Stimulated activated CD8-positive, alpha-beta memory T cell treated with anti-CD3 and anti-CD28 coated beads, Interleukin-2, amount 100 ng/mL, for 1 hour (primary cell): Measurements from ENCODE around the gene CD164.
"Not testable (repeated sequence)": the region's sequence is repeated elsewhere in the genome, so short reads cannot be mapped to it uniquely, and the experiment has no call there.

Source experiments
- DNase-seq, 2 donors: peaks; one replicate each; pipeline ENCODE4 v3.0.0-alpha.2; 2020; ENCODE audit warnings: low read depth in 2 of 2

Gene CD164

DNA sequence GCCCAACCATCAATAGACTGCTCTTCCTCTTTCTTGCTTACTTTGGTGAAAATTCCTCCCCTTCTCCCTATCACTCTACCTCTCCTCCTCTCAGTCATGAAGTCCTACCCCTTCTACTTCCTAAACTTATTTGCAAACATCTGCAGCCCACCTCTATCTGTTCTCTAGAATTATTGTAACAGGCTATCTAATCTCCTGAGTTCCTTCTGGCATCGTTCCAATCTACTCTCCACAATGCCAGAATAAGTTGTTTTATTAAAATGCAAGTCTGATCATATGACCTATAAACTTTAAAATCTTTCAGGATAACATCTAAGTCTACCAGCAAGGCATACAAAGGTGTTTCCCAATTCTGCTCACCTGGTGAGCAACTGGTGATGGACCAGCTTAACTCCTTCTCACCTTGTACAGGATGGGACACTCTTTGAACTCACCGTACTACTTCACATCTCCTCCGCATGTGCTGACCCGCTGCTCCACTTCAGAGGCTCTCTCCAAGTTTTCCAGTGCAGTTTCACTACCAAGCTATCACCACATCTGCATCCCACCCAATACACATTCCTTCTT is 7.9 kb downstream of the CD164 start:
- no peak for DNase-seq

DNA sequence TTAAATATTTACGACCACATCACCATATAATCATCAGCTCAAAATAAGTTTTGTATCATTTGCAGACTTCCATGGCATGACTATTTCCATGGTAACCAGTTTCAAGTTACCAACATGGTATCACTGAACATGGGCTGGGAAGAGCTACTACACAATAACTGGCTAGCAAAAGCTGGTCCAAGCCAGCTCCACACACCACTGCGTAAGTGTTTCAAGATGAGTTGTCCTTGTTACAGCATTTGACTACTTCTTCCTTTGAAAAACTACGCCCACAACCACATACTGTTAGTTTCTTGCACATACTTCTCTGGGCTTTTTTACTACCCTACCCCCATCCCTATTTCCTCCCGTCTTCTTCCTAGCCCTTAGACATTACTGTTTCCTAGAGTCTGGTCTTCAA is 8.5 kb downstream of the CD164 start:
- no peak for DNase-seq

DNA sequence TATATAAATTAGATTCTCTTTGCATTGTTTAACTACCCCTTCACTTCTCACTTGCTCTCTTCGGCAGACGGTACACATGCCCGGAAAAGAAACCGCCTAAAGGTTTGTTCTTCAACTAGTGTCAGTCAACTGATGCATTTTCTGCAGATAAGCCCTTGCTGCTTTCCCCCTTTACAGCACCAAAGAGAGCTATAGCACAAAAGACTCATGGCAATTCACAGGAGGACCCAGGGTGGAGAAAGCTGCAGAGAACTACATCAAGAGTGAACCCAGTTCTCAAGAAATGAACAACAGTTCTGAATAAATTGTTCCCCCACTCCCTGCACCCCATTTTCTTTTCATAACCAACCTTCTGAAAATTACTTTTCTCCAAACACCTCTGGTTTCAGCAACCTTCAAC is 8.9 kb downstream of the CD164 start:
- DNase-seq, result no peak

DNA sequence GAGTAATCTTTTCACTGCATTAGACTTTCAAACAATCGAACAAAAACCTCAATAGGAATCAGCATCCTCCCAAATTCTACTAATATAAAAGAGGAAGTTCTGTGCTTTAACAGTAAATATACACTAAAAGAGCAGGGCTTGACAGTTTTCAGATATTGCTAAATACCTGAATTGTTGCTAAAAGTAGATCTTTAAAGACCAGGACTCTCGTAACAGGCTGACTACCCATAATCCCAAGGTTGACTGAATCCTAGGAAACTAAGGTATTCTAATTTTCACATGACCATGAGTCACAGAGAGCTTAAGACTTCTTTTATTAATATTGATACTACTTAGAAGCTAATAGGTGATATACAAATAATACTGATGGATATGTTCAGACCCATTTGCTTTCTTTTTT is 10.1 kb downstream of the CD164 start:
- DNase-seq, result no peak

GRCh38 chr6:109370792-109371191 is 11.5 kb downstream of the CD164 start:
- DNase-seq, result no peak

- DNase-seq, result no peak
Observed at GRCh38 chr6:109370336-109370735, 11.9 kb downstream of the CD164 start.

- DNase-seq, result no peak
Observed at GRCh38 chr6:109369728-109370127, 12.5 kb downstream of the CD164 start.

DNA sequence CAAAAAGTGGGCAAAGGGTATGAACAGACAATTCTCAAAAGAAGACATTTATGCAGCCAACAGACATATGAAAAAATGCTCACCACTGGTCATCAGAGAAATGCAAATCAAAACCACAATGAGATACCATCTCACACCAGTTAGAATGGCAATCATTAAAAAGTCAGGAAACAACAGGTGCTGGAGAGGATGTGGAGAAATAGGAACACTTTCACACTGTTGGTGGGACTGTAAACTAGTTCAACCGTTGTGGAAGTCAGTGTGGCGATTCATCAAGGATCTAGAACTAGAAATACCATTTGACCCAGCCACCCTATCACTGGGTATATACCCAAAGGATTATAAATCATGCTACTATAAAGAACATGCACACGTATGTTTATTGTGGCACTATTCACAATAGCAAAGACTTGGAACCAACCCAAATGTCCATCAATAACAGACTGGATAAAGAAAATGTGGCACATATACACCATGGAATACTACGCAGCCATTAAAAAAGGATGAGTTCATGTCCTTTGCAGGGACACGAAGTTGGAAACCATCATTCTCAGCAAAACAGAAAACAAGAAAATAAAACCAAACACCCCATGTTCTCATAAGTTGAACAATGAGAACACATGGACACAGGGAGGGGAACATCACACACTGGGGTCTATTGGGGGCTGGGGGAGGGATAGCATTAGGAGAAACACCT is 17.7 kb downstream of the CD164 start:
- DNase-seq, result not testable (repeated sequence)

DNA sequence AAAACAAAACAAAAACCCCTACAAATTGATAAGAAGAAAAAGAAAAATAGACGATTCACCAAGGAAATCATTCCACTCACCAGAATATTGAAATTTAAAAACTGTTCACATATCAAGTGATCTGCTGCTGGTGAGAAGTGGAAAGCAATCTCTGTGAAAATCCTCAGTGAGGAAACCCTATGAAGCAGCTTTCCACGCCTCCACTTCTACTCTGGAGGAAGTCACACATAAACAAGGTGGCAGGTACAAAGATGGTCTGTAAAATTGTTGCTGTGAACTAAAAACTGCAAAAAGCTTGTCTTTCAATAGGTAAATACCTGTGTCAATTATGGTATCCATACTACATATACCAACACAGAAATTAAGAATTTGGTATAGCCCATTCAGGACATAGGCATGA is 18.5 kb downstream of the CD164 start:
- DNase-seq, result no peak

DNA sequence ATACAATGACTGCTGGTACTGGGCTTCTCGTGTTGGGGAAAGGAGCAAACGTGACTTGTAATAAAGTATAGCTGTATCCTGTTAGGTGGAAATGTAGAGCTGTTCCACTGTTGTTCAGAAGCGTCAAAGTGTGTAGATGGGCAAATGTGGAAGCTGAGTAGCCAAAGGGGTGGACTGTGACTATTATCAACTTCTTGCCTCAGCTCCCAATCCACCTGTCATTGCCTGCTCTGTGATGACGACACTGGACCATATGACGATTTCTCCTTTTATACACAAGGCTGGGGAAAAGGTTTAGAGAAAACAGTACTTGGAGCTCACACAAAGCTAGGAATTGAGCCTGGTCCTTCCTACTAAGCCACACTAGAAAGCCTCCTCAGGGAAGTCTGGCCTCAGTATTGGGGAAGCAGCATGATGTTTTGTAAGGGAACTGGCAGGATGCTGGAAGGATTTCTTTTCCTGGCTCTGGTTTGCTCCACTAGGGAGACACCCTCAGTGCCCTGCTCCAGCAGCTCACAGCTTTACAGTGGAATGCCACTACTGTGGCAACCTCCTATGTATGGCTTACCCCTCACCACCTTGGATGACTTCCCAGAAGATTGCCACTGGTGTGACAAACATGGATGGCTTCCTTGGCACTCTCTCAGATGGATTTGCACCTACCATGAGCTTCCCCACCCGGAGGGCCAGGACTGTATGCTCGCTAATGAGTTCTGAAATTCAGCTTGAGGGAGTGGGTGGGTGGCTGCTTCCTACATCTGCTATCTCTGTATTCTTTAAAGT is 20.0 kb downstream of the CD164 start:
- DNase-seq, result no peak

- DNase-seq, result no peak
Observed at GRCh38 chr6:109360791-109361190, 21.5 kb downstream of the CD164 start.

DNA sequence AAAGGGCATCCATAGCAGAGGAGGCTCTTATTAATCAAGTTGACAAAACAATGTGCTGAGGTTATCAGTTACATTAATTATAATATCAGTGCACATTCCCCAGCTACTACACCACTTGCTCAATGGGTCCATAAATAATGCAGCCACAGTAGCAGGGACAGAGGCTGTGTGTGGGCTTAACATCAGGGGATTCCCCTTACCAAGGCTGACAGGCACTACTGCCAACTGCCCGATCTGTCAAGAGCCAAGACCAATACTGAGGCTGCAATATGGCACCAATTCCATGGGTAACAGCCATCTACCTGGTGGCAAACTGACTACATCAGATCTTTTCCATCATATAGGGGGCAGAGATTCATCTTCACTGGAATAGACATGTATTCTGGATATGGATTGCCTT is 22.0 kb downstream of the CD164 start:
- DNase-seq, result no peak

DNA sequence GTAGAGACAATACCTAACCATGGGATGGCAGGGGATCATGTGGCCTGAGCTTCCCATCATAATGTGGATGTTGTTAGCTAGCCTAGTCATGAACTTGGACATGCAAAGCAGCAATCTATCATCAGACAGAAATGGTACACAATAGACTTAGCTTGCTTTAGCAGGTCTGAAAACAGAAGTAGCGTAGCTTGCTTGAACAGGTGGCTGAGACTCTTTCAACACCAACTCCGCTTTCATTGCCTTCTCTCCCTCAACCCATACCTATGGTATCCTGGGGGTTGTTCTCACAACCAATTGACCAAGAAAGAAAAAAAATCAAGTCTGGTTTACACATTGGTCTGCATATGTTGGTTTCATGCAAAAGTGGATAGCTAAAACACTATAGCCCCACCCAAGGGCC is 23.0 kb downstream of the CD164 start:
- DNase-seq, result no peak

GRCh38 chr6:109358204-109358603 is 24.1 kb downstream of the CD164 start:
- DNase-seq, result no peak

DNA sequence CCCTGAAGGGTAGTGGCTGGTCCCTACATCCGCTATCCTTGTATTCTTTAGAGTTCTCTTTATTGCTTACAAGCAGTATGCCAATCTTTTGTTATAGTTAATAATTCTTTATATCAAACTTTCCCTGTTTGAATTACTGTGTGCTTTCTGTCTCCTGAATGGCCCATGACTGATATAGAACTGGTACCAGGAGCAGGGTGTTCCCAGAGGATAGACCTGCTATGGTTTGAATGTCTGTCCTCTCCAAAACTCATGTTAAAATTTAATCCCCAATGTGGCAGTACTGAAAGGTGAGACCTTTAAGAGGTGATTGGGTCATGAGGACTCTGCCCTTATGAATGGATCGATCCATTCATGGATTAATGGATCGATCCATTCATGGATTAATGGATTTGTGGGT is 26.0 kb downstream of the CD164 start:
- DNase-seq, result no peak

DNA sequence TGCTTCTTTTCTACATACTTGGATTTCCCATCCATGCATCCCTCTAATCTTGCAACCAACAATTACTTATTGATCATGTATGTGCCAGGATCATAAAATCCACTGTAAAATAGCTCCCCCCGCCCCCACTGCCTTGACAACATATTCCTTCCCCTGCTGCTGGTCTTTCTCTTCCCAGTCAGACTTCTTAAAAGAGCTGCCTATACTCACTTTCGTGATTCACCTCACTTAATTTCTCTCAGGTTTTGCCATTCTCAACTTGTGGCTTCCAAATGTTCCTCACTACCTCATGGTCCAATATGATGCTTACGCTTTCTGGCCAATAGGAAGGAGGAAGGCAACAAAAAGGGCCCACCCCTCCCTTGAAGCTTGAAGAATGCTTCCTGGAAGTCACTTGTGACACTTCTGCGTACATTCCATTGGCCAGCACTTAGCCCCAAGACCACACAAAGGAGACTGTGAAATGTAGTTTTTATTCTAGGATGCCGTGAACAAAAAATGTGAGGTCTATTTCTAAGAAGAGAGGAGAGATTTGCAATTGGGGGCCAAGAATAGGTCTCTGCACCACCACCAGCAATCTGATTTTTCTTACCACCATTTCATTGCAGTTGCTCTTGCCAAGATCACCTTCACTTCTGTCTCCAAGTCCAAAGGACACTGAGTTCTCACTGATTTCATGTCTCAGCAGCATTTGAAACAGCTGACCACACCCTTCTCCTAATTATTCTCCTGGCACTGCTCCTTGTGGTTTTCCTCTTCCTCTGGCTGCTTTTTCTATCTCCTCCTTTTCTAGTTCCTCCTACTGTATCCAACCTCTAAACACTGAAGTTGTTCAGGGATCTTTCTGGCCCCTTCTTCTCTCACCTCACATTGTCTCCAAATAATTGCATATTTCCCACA is 30.8 kb downstream of the CD164 start:
- no peak for DNase-seq

DNA sequence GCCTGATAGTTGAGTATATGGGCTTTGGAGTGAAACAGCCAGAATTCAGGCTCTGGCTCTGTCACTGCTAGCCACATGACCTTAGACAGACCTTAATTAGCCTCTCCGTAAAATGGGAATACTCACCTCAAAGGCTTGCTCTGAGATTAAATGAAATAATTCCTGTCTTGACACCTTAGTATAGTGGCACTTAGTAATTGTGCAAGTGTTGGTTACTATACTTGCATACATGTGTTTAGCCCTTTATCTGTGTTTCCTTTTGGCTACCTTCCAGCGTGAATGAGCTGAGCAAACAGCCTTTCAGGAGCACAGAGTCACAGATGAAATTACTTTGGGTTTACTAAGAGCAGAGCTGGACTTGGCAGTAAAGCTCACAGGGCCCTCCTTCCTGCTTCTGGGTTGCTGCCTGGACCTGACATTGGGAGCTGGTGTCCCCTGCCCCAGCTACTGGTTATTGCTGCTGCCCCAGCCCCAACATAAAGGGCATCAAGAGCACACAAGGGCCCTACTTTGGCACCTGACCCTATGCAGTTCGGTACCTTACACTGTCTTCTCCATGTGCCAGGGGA is 32.8 kb downstream of the CD164 start:
- no peak for DNase-seq

DNA sequence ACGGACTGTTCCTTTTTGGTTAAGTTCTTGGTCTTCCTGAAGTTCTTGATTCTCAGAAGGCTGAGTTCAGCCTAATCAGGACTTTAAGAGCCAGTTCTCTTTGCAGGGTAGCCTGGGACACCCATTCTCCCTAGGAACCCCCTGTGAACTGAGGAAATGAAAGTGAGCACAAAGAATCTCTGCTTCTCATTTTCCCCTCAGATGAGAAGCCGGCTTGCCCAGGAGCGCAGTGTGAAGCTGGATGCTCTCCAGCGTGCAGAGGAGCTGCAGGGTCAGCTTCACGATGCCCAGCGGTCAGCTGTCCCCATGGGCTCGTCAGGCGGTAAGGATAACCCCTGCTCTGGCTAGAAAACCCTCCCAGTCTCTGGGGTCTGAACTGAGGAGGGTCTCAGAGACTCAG is 34.0 kb downstream of the CD164 start:
- no peak for DNase-seq

- no peak for DNase-seq
Observed at GRCh38 chr6:109347779-109348178, 34.5 kb downstream of the CD164 start.

DNA sequence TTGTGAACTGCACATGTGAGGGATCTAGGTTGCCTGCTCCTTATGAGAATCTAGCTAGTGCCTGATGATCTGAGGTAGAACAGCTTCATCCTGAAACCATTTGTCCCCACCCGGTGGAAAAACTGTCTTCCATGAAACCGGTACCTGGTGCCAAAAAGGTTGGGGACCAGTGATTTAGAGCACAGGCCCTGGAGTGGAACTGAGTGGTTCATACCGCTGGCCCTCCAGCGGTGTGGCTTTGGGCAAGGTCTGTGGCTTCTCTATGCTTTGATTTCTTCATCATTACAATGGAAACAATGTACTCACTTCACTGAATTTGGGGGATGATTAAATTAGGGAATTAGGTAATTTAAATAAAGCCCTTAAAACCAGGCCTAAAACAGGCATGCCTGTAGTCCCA is 36.3 kb downstream of the CD164 start:
- DNase-seq, result no peak

- no peak for DNase-seq
Observed at GRCh38 chr6:109344226-109344625, 38.0 kb downstream of the CD164 start.

GRCh38 chr6:109343518-109343917 is 38.7 kb downstream of the CD164 start:
- no peak for DNase-seq
